Right lobe of liver (tissue), 6 donors: ENCODE results near the gene CMTM7. TPM values are rescaled to one million over a fixed set of nuclear protein-coding genes. Genes with fewer than 3 reads are reported as not detected.

ENCODE experiments used
- ATAC-seq, 4 donors: fragments of 200-7000 bp; cut with Tn5 transposase; one replicate each; pipeline ENCODE4 v1.9.1; 2020; ENCODE audit warnings: mild to moderate bottlenecking in 4 of 4, moderate library complexity in 4 of 4
- DNase-seq, 3 donors: peaks; one replicate each; pipeline ENCODE4 v3.0.0-alpha.2; 2020
- H3K27ac ChIP-seq, 3 donors: fragments of 200-600 bp; one replicate each; pipeline ENCODE4 v1.8.0; 2022
- H3K27me3 ChIP-seq, 2 donors: fragments of 200-600 bp; one replicate each; pipeline ENCODE4 v1.8.0; 2022
- H3K36me3 ChIP-seq, 4 donors: fragments of 200-600 bp; sonication (generic) in 1 of 4; one replicate each; pipeline versions ENCODE4 v1.5.1 to v1.8.0; 2017 to 2022; ENCODE audit warnings: control low read depth in 1 of 4
- H3K4me1 ChIP-seq, 4 donors: fragments of 200-600 bp; sonication (generic) in 1 of 4; one replicate each; pipeline versions ENCODE4 v1.5.1 to v1.8.0; 2017 to 2022; ENCODE audit warnings: control low read depth in 1 of 4
- H3K4me3 ChIP-seq, 3 donors: fragments of 200-600 bp; one replicate each; pipeline ENCODE4 v1.8.0; 2022
- H3K9me3 ChIP-seq, 4 donors: fragments of 200-600 bp; sonication (generic) in 1 of 4; one replicate each; pipeline versions ENCODE4 v1.5.1 to v1.8.0; 2017 to 2022; ENCODE audit warnings: control low read depth in 1 of 4
- CTCF ChIP-seq, 4 donors: fragments of 200-600 bp in 3 of 4; fragments of 450-650 bp in 1 of 4; IDR thresholded peaks; one replicate each; pipeline versions ENCODE4 v1.5.1 to v1.8.0; 2016 to 2022; ENCODE audit warnings: antibody characterized with exemption in 4 of 4, mild to moderate bottlenecking in 2 of 4
- POLR2A ChIP-seq: fragments of 450-650 bp; IDR thresholded peaks from one replicate; pipeline ENCODE4 v1.6.1; 2017; ENCODE audit warnings: antibody characterized with exemption, mild to moderate bottlenecking
- WGBS: methylation state at CpG from one replicate; pipeline ENCODE4 v1.1.6; 2018; ENCODE audit warnings: low coverage, low lambda C conversion rate; ENCODE audit not compliant: insufficient coverage; ENCODE audit errors: missing lambda C conversion rate; 5-methylcytosine and 5-hydroxymethylcytosine counted together
- intact Hi-C, 2 donors: fragments of 100-400 bp; cut with DNase I; formaldehyde crosslinking; loops; one replicate each; pipeline versions ENCODE4 v1.11.2 to v1.14.1; 2022
- total RNA-seq, 6 experiments: library from RNA; depleted of rRNA in 2 of 6; stranded (reverse); fragments of >200 nt in 2 of 6; fragmentation: NEBNext Ultra II Directional in 3 of 6; extraction: Animal tissue kit (Norgen Biotek cat#: 25700) in 3 of 6; gene quantifications; one replicate each; pipeline versions ENCODE4 v1.1.0 to v1.2.4, GENCODE V29; 2016 to 2023
- donor health status: DM: no; HTN: yes; CAD: no.
- donor health status: DM: no; HTN: no; CAD: no.
- donor health status: DM: no; HTN: no; CAD: no.
- donor health status: DM: no; HTN: yes; CAD: no.
- donor health status: DM: no; HTN: yes; CAD: no.

The CMTM7 gene
- total RNA-seq, 6 experiments from 2014 or later = 2.7 to 9.8 (median 5.0) TPM

GRCh38 chr3:32447865-32448400 is 56.3 kb downstream of the CMTM7 start:
- Histone ChIP-seq H3K27ac (no peak overlapping the region), H3K36me3 (no peaks in the 10 kb centered on the region), H3K4me1 (peaks cover 0 to 6% (median 0%) of the 10 kb centered on the region in 4 donors), H3K9me3 (no peaks in the 10 kb centered on the region), H3K27me3 (no peaks in the 10 kb centered on the region), H3K4me3 (no peak overlapping the region)
- intact Hi-C loops = loop anchor here in 1 of 2 donors (10.0 kb wide), 1 partner anchor 63 kb away; no protein-coding TSS in a partner anchor
- ATAC-seq (no peak), DNase-seq (no peak)
- WGBS = 86% methylated on average over 1 of the region's 1 CpG
- TF ChIP-seq CTCF (IDR thresholded peaks at IDR 0.05) = no peak
- no peak for TF ChIP-seq POLR2A

- 54% methylated on average over 14 of the region's 14 CpGs for WGBS
- intact Hi-C loops = loop anchor here in 1 of 2 donors (10.0 kb wide), 1 partner anchor 64 kb away; no protein-coding TSS in a partner anchor
- peaks cover 0 to 6% (median 0%) of the 10 kb centered on the region in 4 donors for H3K4me1 ChIP-seq
- TF ChIP-seq POLR2A (no peak), CTCF (IDR thresholded peaks at IDR 0.05) (no peak)
- ATAC-seq (peak; percentile 44 to 74 (median 64)), DNase-seq (no peak)
- H3K9me3 ChIP-seq = no peaks in the 10 kb centered on the region
- no peak overlapping the region for H3K4me3 ChIP-seq
- no peaks in the 10 kb centered on the region for H3K27me3 ChIP-seq
- H3K36me3 ChIP-seq = no peaks in the 10 kb centered on the region
- H3K27ac ChIP-seq = no peak overlapping the region
Measured at GRCh38 chr3:32448686-32449474, 57.2 kb downstream of the CMTM7 start.

DNA sequence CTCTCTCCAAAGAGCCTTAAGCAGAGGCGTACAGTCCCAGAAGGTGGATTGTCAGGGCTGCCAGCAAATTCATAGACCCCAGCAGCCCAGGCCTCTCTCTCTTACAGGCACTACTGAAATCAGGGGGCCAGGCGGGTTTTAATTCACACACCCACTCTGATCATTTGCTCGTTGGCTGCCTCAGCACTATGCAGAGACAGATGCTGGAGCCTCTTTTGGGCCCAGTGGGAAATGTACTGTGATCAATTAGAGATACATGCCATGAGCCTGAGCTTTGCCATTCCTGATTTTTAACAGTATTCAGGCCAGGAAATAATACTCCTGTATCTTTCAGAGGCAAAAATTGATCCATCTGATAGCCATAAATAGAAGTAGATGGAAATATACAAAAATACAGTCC is 58.0 kb downstream of the CMTM7 start:
- Histone ChIP-seq H3K27ac (no peak overlapping the region), H3K4me3 (no peak overlapping the region), H3K4me1 (peaks cover 0 to 11% (median 0%) of the 10 kb centered on the region in 4 donors), H3K36me3 (no peaks in the 10 kb centered on the region), H3K9me3 (no peaks in the 10 kb centered on the region), H3K27me3 (no peaks in the 10 kb centered on the region)
- ATAC-seq = no peak
- DNase-seq = no peak
- WGBS = 90% methylated on average over 2 of the region's 3 CpGs
- intact Hi-C loops = loop anchor here in 1 of 2 donors (10.0 kb wide), 1 partner anchor 65 kb away; no protein-coding TSS in a partner anchor
- TF ChIP-seq POLR2A (no peak), CTCF (IDR thresholded peaks at IDR 0.05) (no peak)

DNA sequence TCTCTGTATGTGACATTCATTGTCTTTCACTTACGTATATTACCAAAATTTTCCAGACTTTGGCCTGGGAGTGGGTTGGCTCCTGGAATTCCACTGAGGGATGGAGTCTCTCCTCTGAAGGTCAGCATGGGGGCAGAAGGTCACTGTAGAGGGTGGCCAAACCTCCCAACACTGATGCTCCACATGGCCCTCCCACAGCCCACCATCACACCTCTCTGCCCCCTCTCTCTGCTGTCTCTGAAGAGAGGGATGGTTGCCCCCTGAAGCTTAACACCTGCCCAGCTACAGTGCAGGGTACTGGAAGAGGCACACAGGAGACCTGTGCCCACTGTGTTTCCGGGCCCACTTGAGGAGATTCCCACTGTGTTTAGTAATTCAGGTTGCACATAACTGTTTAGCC is 58.8 kb downstream of the CMTM7 start:
- Histone ChIP-seq H3K36me3 (no peaks in the 10 kb centered on the region), H3K4me3 (no peak overlapping the region), H3K27ac (no peak overlapping the region), H3K27me3 (no peaks in the 10 kb centered on the region), H3K9me3 (no peaks in the 10 kb centered on the region), H3K4me1 (peaks cover 0 to 18% (median 3%) of the 10 kb centered on the region in 4 donors)
- intact Hi-C loops = no loop called here
- TF ChIP-seq CTCF (IDR thresholded peaks at IDR 0.05) (no peak), POLR2A (no peak)
- ATAC-seq (no peak), DNase-seq (no peak)
- WGBS = 100% methylated on average over 2 of the region's 2 CpGs
